GM19099 (cell line): ENCODE data around the gene ZNF580.

ENCODE experiments used
- POLR2A ChIP-seq: IDR thresholded peaks from 3 replicates; pipeline ENCODE4 v1.6.1; 2011; ENCODE audit warnings: low read depth; ENCODE audit not compliant: insufficient read length; ENCODE audit errors: extremely low read depth

ZNF580 gene, protein sequence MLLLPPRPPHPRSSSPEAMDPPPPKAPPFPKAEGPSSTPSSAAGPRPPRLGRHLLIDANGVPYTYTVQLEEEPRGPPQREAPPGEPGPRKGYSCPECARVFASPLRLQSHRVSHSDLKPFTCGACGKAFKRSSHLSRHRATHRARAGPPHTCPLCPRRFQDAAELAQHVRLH

DNA sequence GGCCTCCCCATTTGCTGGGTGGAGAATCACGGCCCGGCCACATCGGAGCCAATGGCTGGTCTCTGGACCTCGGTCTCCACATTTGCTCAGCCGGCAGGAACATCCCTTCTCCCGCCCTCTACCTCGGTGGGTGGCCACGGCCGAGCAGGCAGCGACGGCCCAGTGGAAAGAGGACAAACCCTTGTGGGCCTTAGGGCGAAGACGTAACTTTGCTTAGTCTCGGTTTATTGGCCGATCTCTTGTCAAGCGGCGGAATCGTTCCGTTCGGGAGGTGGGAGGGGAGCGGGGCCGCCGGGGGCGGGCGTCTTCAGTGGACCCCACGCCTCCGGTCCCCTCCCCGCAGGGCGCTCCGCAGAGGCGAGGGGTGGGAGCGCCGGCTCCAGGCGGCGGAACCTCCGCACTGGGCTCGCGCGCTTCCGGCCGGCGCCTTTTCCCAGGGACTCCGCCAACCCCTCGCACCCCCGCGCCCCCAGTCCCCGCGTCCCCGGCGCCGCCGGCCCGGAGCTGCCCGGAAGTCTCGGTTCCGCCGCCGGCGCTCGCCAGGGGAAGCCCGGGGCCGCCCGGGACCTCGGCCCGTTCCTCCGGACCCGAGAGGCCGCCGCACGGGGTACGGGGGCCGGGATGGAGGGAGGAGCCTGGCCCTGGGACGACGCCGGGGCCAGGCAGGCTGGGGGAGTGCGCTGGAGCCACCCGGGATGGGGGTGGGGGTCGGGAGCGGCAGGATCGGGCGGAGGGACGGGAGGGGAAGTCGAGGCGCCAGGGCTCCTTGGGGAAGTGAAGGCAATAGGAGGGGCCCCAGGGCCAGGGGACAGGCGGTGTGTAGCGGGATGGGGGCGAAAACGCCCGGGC, at the start of gene ZNF580:
TSS of gene ZNF580 (plus strand) at position 426 of the 849 bp plus-strand sequence. CDS start 1,507 bp downstream, outside the sequence.
- TF ChIP-seq POLR2A: peak; percentile 50

DNA sequence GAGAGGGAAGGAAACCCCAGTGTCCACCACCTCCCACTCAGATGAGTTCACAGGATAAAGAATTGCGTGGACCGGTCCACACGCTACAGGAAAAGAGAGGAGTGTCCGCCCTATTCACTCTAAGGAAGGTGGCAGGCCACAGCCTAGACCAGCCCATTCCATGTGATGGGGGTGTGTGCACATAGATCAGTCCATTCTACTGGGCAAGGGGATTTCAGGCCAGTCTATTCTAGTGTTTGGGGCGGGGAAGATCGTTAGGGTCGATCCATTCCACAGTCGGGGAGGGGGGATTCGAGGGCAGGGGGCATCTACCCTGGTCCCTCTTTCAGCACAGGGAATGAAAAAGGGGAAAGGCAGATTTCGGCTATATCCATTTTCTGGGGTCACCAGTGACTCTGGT, 49.2 kb upstream of the ZNF580 start:
- TF ChIP-seq POLR2A: no peak

DNA sequence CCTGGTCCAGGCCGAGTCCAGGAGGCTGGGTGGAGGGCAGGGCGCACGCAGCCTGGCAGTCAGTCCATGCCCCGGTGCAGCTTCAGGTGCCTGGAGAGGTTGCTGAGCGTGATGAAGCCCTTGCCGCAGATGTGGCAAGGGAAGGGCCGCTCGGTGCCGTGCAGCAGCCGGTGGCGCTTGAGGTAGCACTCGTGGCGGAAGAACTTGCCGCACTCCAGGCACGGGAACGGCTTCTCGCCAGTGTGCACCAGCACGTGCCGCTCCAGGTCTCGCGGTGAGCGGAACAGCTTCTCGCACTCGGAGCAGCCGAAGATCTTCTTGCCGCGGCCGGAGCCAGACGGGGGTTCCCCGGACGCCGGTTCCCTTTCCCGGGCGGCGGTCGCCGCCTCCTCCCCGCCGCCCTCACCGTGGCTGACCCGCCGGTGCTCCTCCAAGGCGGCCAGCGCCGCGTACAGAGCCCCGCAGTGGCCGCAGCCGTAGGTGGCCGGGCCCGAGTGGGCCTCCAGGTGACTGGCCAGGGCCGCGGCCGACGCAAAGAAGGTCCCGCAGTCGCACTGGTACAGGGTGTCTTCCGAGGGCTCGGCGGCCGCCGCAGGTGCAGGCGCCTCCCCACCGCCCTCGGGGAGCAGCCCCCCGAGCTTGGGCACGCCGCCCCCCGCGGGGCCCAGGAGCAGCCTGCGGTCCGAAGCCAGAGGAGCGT, 48.3 kb upstream of the ZNF580 start:
- TF ChIP-seq POLR2A: no peak

DNA sequence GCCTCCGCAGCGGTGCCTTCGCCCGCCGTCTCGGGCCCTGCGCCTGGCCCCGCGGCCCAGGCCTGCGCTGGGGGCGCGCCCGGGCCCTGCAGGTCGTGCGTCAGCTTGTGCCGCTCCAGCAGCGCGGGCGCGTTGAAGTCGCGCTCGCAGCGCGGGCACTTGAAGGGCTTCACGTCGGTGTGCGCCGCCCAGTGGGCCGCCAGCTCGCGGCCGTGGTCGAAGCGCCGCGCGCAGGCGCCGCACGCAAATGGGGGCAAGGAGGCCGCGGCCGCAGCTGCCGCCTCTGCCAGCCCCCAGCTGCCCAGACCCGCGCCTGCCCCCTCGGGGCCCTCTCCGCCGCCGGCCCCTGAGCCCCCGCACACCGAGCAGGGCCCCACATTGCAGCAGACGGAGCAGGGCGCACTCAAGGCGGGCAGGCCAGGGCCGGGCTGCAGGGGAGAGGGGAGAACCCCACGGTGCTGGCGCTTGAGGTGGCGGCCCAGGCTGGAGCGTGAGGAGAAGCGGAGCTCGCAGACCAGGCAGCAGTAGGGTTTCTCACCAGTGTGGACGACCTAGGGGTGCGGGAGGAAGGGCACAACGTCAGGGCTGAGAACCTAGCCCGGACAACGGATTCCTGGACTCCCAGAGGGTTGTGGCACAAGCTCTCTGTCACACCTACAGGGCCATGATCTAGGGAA, 47.6 kb upstream of the ZNF580 start:
- no peak for TF ChIP-seq POLR2A

DNA sequence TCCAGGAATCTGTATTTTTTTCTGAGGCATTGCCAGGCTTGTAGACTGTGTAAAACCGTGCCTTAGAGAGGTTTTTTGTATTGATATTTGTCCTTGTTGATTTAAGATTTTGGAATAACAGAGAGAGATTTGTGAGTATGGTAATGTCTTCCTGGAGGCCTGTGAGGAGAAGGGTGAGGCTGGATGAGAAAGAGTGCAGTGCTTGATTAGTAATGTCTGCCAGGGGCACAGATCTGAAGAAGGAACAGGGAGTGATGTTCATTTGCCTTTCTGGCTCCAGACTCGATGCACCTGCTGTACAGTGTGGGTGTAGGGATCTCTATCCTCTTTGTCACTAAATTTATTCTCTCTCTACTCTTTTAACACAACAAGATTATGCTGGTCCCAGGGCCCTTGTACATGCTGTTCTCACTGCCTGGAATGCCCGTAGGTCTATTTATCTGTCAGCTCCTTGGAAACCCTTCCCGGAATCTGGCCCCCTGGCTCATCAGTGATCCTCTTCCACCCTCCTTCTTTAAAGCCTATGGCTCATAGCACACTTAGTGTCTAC, 45.7 kb upstream of the ZNF580 start:
- TF ChIP-seq POLR2A: no peak

DNA sequence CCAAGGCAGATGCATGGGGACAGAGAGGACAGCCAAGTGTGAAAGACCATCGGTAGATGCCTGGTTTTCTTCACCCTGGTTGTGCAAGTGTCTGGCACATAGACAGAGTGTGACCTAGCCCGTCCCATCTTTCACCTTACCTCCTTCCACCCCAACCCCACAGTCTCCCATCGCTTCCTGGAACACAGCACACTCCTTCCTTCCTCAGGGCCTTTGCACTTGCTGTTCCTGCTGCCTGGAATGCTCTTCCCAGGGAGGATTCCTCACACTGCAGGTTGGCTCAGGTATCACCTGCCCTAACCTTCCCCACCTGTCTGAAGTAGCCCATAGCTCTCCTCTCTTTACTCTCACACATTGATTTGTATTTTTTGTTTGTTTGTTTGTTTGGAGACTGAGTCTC, 44.5 kb upstream of the ZNF580 start:
- TF ChIP-seq POLR2A: no peak

DNA sequence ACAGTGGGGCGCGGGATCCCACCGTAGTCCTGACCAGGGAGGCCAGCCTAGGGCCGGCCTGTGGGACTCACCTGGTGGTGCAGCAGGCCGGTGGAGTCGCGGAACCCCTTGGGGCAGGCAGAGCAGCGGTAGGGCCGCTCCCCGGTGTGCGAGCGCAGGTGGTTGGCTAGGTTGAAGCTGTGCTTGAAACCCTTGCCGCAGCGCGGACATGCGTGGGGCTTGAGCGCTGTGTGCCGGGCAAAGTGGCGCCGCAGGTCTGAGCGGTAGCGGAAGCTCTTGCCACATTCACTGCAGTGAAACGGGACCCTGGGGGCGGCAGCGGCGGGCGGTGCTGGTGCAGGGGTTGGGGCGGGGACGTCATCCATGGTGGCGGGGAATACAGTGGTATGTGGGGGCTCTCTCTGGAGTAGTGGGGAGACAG, 43.3 kb upstream of the ZNF580 start:
- no peak for TF ChIP-seq POLR2A

DNA sequence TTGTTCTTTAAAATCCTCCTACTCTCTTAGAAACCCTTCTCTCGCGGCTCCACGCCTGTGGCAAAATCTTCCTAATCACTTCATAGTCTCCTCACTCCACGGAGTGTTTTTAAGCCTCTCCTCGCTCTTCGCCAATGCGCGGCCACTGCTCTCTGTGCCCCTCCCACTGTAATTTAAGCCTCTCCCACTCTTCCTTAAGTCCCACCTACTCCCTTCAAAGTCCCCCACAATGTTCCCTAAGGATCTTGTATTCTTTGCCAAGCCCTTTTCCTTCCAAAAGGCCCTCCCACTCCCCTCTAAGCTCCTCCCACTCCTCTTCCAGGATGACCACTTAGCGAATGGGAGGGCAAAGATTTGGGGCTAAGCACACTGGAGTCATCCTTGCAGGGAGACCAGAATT, 42.8 kb upstream of the ZNF580 start:
- no peak for TF ChIP-seq POLR2A

DNA sequence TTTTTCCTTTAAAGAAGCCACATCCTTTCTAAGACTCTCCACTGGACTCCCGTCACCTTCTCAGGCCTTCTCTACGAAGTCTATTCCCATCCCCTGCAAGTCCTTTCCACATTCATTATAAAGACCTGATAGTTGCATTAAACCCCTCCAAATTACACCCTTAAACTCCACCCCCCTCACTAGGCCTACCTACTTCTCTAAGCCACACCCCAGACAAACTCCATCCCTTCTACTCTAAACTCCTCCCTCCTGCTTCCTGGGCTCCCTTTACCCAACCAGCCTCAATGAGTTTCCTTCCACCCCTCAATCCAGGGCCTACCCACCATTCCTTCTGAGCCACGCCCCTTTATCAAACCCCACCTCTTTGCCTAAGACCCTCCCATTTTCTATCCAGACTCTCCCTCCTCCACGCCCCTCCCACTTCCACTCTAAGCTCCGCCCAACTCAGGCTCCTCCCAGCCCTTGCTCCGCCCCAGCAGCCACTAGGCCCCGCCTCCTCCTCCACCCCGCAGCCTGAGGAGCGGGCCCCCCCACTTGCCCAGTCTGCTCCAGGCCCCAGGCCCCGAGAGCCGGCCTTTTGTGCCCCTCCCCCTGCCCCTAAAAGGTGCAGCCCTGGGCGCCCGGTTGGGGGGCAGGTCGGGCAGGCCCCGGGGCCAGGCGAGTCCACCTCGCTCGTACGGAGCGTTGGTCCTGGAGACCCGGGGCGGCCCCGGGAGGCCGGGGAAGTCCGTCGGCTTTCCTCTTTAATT, 41.9 kb upstream of the ZNF580 start:
- TF ChIP-seq POLR2A: peak; percentile 65

DNA sequence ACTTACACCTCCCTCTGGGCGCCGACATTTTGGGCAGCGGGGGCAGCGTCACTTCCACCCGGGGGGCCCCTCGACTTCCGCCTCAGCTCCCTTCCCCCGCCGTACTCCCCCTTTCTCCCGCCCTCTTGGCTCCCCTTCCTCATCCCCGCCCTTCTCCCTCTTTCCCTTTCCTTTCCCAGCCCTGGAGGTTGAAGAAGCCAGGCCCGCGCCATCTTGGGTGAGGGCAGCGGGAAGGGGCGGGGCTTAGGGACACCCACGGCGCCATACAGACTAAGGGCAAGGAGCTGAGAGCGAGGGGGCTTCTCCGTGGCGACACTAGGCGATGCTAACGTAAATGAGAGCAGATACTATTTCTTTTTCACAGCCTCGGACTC, 41.3 kb upstream of the ZNF580 start, which contains the start of gene FIZ1:
TSS of gene FIZ1 (minus strand) at position 50 of the 374 bp plus-strand sequence. CDS start 1,652 bp downstream, outside the sequence.
- peak; percentile 43 for TF ChIP-seq POLR2A

DNA sequence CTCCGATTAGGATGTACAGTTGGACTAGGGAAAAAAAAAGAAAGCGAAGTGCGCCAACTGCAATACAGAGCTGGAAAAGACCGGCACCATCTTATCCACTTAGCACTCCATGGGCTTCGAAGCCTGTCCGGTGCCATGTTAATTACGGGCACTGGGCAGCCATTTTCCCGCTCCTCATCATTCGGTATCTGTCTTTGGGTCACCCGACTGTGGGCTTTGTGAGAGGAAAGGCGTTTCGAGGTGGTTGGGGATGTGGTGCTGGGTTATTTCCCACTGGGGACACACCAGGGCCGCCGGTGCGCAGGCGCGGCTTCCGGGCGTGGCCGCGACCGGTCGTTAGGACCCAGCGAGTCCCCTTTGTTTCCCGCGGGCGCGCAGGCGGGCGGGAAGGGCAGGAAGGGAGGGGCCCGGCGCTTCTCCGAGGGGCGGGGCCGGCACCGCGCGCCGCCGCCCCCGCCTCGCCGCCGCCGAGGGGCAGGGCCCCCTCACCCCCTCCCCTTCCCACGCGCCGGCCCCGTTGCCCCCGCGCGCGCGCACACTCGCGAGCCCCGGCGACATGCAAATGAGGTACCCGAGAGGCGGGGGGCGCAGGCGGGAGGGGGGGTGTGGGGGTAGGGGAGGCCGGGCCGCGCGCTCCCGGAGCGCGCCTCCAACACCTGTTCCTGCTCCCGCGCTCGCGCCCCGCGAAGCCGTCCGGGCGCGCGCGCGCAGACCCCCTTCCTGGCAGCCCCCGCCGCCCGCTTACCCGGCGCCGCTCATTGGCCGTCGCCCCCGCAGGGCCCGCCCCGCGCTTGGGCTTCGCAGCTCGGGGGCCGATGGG, 40.8 kb upstream of the ZNF580 start, which contains the start of gene ZNF524:
TSS of gene ZNF524 (plus strand) at position 447 of the 820 bp plus-strand sequence. CDS start 1,825 bp downstream, outside the sequence.
- TF ChIP-seq POLR2A: peak; percentile 24

DNA sequence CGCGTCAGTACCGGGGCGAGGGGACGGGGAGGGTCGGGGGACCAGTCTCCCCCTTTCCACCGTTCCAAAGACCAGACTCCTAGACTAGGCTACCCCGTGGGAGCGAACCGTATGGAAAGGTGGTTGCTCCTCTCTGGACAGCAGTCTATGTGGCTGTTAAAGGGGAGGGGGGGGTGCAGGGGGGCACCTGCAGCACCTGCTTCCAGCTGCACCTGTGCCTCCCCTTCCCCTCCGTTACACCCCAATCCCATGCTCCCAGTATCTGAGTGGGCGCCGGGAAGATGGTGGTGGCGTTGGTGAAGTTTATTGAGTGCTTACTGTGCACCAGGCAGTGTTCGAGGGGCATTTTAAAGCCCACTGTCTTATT, 40.2 kb upstream of the ZNF580 start:
- peak; percentile 44 for TF ChIP-seq POLR2A

DNA sequence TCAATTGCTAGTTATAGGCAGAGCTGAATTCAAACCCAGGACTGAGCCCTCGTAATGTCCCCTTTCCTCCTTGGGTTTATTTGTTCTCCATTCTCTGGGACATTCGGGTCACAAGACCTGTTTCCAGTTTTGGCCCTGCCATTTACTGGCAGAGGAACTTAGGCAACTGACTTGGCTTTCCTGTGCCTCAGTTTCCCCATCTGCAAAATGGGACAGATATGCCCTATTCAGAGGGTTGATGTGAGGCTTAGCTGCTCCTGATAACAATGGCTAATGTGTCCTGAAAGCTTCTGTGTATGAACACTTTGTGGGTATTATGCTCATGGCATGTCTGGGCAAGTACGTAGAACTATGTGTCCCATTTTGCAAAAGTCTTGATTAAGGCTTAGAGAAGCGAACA, 39.7 kb upstream of the ZNF580 start:
- no peak for TF ChIP-seq POLR2A

DNA sequence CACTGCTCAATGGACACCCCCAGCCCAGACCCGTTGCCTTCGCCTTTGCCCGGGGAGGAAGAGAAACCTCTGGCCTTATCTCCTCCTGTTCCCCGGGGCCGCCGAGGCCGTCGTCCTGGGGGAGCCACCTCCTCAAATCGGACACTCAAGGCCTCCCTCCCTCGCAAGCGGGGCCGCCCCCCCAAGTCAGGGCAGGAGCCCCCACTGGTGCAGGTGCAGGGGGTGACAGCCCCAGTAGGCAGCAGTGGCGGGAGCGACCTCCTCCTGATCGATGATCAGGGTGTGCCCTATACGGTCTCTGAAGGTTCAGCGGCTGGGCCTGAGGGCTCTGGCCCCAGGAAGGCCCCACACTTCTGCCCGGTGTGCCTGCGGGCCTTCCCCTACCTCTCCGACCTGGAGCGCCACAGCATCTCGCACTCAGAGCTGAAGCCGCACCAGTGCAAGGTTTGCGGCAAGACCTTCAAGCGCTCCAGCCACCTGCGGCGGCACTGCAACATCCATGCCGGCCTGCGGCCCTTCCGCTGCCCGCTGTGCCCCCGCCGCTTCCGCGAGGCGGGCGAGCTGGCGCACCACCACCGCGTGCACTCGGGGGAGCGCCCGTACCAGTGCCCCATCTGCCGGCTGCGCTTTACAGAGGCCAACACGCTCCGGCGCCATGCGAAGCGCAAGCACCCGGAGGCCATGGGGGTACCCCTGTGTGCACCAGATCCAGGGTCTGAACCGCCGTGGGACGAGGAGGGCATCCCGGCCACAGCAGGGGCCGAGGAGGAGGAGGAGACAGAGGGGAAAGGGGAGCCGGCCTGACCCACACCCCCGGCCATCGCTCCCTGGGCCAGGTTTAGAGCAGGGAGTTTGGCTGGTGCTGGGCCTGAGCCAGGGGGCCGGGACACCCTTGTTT, 38.4 kb upstream of the ZNF580 start:
- no peak for TF ChIP-seq POLR2A
